Measurements from ENCODE around the gene C5orf58. TPM values are rescaled to one million over a fixed set of nuclear protein-coding genes. Genes with fewer than 3 reads are reported as not detected.

Gene C5orf58
- total RNA-seq, 1 donor, result not detected

DNA sequence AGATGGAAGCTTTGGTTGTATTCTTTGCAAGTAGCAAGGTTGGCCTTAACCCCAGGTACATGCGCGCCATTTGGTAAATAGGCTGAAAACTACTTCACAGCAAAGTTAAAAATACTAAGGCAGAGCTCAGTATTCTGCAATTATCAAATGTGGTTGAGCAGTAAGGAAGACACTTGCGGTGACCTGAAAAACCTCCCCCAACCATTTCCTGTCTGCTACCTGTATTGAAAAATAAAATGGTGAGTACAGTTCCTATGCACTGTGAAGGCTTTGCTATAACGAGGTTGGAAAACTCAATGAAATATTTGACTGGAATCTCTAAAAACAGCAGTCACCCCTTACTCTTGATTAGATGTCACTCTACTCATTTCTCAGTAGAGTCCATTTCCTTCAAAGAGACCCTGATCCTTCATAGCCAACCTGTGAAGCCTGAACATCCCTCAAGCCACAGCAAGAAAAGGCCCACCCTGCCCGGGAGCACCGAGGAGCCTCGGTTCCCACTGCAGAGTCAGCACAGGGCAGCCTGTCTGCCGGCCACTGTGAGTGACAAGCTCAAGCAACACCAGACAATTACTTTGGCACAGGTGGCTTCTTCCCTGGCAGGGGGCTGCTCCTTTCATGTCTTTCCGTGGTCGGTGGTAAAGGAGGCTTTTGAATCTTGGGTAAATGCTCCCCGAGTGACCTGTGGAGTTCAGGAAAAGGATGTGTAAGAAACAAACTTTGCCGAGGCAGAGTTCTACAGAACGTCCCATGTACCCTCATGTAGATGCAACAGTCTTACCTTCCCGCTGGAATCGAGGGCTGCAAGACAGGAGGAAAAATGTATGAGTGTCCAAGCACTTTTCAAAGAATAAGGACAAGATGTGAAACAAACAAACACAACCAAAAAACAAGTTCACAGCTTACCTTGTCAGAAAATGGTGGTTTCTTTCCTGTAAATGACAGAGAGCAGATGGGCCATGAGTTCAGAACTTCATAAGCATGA is 29.6 kb downstream of the C5orf58 start:
- H3K4me3 ChIP-seq (ENCODE audit: insufficient read depth, low read length), result no peak overlapping the region
- TF ChIP-seq, protein P1, sequence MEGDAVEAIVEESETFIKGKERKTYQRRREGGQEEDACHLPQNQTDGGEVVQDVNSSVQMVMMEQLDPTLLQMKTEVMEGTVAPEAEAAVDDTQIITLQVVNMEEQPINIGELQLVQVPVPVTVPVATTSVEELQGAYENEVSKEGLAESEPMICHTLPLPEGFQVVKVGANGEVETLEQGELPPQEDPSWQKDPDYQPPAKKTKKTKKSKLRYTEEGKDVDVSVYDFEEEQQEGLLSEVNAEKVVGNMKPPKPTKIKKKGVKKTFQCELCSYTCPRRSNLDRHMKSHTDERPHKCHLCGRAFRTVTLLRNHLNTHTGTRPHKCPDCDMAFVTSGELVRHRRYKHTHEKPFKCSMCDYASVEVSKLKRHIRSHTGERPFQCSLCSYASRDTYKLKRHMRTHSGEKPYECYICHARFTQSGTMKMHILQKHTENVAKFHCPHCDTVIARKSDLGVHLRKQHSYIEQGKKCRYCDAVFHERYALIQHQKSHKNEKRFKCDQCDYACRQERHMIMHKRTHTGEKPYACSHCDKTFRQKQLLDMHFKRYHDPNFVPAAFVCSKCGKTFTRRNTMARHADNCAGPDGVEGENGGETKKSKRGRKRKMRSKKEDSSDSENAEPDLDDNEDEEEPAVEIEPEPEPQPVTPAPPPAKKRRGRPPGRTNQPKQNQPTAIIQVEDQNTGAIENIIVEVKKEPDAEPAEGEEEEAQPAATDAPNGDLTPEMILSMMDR (IDR thresholded peaks at IDR 0.05; ENCODE audit: extremely low read depth, low read depth, low read length), result no peak
- no peak overlapping the region for H3K27ac ChIP-seq (ENCODE audit: low read depth, low read length)
- no peak overlapping the region for H3K4me2 ChIP-seq (ENCODE audit: insufficient read depth, low read length)
- no peaks in the 10 kb centered on the region for H3K79me2 ChIP-seq (ENCODE audit: insufficient read depth, low read length)
- H3K27me3 ChIP-seq (ENCODE audit: insufficient read depth, low read length), result peaks cover 25% of the 10 kb centered on the region
- no peak for DNase-seq (ENCODE audit: insufficient read length, low spot score, missing footprints)
- H4K20me1 ChIP-seq (ENCODE audit: insufficient read depth, low read length), result no peaks in the 10 kb centered on the region
- H3K9me3 ChIP-seq (ENCODE audit: low read depth, low read length), result no peaks in the 10 kb centered on the region
- no peaks in the 10 kb centered on the region for H3K4me1 ChIP-seq (ENCODE audit: insufficient read depth, low read length)
- no peak overlapping the region for H2AFZ ChIP-seq (ENCODE audit: low read length)
- H3K36me3 ChIP-seq (ENCODE audit: insufficient read depth, low read length), result no peaks in the 10 kb centered on the region

DNA sequence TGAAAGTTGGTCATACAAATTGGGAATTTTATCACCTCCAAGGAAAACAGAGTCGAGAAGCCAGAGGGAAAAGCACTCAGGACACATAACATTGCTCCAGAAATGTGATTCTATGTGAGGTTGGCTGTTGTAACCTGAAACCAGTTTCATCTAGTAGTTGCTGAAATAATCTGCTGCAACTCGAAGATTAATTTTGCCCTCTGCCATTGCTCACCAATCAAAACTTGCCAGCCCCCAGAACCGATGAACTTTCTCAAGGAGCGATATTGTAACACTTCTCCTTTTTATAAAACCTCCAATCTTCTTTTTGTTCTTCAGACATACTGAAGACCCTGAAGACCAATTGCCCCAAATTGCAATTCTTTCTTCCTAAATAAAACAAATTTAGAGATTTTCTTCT is 31.1 kb downstream of the C5orf58 start:
- Histone ChIP-seq H3K27me3 (ENCODE audit: insufficient read depth, low read length) (peaks cover 27% of the 10 kb centered on the region), H3K4me1 (ENCODE audit: insufficient read depth, low read length) (no peaks in the 10 kb centered on the region), H3K4me2 (ENCODE audit: insufficient read depth, low read length) (no peak overlapping the region), H3K4me3 (ENCODE audit: insufficient read depth, low read length) (no peak overlapping the region), H3K36me3 (ENCODE audit: insufficient read depth, low read length) (no peaks in the 10 kb centered on the region), H3K79me2 (ENCODE audit: insufficient read depth, low read length) (no peaks in the 10 kb centered on the region), H3K9me3 (ENCODE audit: low read depth, low read length) (no peaks in the 10 kb centered on the region), H4K20me1 (ENCODE audit: insufficient read depth, low read length) (no peaks in the 10 kb centered on the region), H3K27ac (ENCODE audit: low read depth, low read length) (no peak overlapping the region), H2AFZ (ENCODE audit: low read length) (no peak overlapping the region)
- no peak for DNase-seq (ENCODE audit: insufficient read length, low spot score, missing footprints)
- TF ChIP-seq, protein P1 (IDR thresholded peaks at IDR 0.05; ENCODE audit: extremely low read depth, low read depth, low read length), result no peak

DNA sequence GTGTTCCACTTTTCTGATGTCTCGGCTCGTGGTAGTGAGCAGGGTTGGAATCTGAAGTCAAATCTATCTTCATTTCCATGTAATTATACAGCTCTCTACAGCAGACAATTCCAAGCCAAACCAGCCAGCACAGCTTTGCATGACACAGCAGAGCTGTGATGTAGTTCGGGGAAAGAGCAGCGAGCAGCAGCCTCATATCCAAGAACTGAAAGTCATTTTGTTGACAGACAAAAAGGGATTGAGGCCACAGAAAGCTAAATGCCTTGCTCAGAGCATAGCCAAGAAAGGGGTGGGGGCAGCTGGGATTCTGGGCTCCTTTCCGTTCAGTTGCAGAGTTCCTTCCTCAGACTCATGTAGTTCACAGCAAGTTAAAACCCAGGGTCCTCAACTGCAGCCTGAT is 32.7 kb downstream of the C5orf58 start:
- H3K4me1 ChIP-seq (ENCODE audit: insufficient read depth, low read length), result no peaks in the 10 kb centered on the region
- no peak for DNase-seq (ENCODE audit: insufficient read length, low spot score, missing footprints)
- H3K9me3 ChIP-seq (ENCODE audit: low read depth, low read length), result no peaks in the 10 kb centered on the region
- TF ChIP-seq, protein P1 (IDR thresholded peaks at IDR 0.05; ENCODE audit: extremely low read depth, low read depth, low read length), result no peak
- no peak overlapping the region for H3K27ac ChIP-seq (ENCODE audit: low read depth, low read length)
- H3K27me3 ChIP-seq (ENCODE audit: insufficient read depth, low read length), result peaks cover 27% of the 10 kb centered on the region
- H2AFZ ChIP-seq (ENCODE audit: low read length), result no peak overlapping the region
- H3K4me3 ChIP-seq (ENCODE audit: insufficient read depth, low read length), result no peak overlapping the region
- no peaks in the 10 kb centered on the region for H4K20me1 ChIP-seq (ENCODE audit: insufficient read depth, low read length)
- H3K4me2 ChIP-seq (ENCODE audit: insufficient read depth, low read length), result no peak overlapping the region
- H3K79me2 ChIP-seq (ENCODE audit: insufficient read depth, low read length), result no peaks in the 10 kb centered on the region
- no peaks in the 10 kb centered on the region for H3K36me3 ChIP-seq (ENCODE audit: insufficient read depth, low read length)

DNA sequence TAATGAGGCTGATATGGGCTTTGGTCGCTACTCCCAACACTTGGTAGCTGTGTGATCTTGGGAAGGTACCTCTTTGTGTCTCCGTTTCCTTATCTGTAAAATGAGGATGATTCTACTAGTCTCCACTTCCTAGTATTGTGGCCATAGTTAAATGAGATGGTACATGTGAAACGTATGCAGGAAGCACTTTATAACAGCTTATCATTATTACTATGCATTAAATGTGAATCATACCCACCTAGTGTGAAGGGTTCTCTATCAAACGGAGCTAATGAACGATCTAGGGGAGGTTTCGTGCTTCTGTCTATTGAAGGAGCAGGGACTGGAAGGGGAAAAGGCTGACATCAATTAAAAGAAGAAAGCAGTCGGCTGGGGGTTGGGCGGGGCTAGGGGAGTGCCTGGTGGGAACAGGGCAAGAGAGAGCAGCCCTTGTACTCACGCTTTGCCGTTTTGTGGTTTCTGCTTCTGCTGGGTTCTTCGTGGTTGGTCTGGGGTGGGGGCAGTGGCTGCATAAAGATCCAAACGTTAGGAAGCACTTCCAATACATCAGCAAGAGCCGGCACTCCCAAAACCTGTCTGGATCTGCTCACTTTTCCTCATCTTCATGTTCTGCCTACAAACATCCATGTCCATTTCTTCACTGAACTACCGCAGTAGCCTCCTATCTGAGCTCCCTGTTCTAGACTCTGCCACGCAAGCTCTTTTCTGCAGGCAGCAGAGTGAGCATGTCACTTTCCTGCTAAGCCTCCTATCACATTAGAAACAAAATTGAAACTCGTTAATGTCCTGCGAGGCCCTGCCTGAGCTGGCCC is 34.0 kb downstream of the C5orf58 start:
- Histone ChIP-seq H3K4me1 (ENCODE audit: insufficient read depth, low read length) (no peaks in the 10 kb centered on the region), H3K27me3 (ENCODE audit: insufficient read depth, low read length) (peaks cover 27% of the 10 kb centered on the region), H2AFZ (ENCODE audit: low read length) (no peak overlapping the region), H3K4me2 (ENCODE audit: insufficient read depth, low read length) (no peak overlapping the region), H3K4me3 (ENCODE audit: insufficient read depth, low read length) (no peak overlapping the region), H3K36me3 (ENCODE audit: insufficient read depth, low read length) (no peaks in the 10 kb centered on the region), H3K79me2 (ENCODE audit: insufficient read depth, low read length) (no peaks in the 10 kb centered on the region), H3K9me3 (ENCODE audit: low read depth, low read length) (no peaks in the 10 kb centered on the region), H3K27ac (ENCODE audit: low read depth, low read length) (no peak overlapping the region), H4K20me1 (ENCODE audit: insufficient read depth, low read length) (no peaks in the 10 kb centered on the region)
- TF ChIP-seq, protein P1 (IDR thresholded peaks at IDR 0.05; ENCODE audit: extremely low read depth, low read depth, low read length), result no peak
- no peak for DNase-seq (ENCODE audit: insufficient read length, low spot score, missing footprints)
